ENCODE measurements around the gene CBFA2T3.

CBFA2T3 gene

DNA sequence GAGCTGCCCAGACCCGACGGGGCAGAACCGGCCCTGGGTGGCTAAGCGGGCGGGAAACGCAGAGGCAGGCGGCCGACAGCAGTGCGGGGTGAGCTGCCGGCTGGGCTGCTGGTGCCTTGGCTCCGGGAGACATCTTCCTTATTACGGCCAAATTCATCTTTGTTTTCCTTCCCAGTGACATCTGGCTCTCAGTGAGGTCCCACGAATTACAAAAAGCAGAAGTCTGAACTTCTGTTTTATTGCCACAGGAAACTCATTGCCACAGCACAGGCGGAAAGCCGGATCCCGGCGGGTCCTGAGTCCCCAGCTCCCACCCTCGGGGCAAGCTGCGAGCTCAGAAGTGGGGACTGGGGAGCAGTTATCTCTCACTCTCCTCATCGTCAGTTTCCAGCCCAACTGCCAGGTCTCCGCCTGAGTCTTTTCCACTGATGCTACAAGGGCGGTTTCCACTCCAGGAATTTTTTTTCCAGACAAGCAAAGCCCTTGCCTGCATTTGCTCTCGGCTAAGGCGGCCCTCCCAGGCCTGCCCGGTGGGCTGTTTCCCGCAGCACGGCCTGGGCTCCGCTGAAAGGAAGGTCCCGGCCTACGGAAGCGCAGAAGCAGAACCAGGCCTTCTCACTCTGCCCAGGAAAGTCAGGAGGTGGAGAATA, 40.3 kb downstream of the CBFA2T3 start:
- no peak for DNase-seq

DNA sequence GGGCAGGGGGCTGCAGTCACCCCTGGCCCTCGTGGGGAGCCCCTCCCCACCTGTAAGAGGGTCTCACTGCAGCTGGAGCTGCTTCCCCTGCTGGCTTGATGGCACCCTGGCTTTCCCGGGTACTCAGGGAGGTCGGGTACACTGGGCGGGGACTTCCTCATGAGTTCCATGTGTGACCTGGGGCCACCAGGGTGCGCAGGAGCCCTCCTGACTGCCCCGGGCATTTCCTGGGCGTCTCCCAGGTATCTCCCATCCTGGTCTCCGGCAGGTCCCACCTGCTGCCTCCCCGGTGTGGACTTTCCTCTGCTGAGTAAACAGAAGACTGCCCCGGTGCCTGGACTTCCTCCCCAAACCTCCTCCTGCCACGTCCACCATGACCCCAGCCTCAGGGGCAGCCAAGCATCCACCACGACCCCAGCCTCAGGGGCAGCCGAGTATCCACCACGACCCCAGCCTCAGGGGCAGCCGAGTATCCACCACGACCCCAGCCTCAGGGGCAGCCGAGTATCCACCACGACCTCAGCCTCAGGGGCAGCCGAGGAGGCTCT, 40.9 kb downstream of the CBFA2T3 start:
- no peak for DNase-seq

- no peak for DNase-seq
Observed at GRCh38 chr16:88934066-88934667, 42.8 kb downstream of the CBFA2T3 start.

- DNase-seq: no peak
Observed at GRCh38 chr16:88932929-88933328, 44.1 kb downstream of the CBFA2T3 start.

DNA sequence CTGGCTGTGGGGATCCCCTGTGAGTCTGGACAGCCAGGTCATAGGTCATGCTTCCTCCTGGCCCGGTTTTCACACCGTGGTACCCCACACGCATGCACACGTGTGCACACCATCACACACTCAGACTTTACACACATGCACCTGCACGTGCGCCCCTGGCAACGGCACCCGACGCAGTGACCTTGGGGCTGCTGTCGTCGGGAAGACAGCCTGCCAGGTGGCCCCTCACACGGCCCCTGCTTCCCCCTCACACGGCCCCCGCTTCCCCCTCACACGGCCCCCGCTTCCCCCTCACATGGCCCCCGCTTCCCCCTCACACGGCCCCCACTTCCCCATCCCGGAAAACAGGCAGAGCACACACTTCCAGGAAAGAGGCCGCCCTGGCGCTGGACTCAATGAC, 45.1 kb downstream of the CBFA2T3 start:
- no peak for DNase-seq

DNA sequence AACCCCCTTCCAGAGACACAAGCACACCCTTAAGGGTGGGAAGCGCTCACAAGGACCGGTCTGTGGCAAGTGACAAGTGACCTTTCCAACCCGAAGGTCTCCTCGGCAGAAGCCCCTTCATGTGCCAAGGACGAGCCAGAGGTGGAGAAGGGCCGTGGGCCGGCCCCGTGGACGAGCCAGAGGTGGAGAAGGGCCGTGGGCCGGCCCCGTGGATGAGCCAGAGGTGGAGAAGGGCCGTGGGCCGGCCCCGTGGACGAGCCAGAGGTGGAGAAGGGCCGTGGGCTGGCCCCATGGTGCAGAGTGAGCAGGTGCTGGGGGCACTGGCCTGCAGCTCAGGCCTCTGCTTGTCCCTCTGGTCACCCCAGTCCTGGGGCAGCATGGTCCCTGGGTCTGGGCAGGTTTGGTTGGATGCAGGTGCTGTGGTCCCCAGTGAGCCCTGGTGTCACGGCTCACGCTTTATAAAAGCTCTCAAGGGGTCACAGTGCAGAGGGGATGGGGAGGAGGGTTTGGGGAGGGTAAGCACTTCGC, 45.6 kb downstream of the CBFA2T3 start:
- DNase-seq: no peak

DNA sequence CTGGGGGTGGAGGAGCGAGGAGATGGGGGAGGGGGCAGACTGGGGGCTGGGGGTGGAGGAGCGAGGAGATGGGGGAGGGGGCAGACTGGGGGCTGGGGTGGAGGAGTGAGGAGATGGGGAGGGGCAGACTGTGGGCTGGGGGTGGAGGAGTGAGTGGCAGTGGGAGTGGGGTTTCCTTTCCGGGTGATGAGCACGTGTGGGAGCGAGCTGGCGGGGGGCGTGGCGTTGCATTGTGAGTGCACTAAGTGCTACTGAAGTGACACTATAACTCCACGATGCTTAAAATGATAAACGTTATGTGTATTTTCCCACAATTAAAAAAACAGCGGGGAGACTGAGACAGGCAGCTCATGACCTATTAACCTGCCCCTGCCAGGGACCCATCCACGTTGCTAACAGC, 46.3 kb downstream of the CBFA2T3 start:
- no peak for DNase-seq

DNA sequence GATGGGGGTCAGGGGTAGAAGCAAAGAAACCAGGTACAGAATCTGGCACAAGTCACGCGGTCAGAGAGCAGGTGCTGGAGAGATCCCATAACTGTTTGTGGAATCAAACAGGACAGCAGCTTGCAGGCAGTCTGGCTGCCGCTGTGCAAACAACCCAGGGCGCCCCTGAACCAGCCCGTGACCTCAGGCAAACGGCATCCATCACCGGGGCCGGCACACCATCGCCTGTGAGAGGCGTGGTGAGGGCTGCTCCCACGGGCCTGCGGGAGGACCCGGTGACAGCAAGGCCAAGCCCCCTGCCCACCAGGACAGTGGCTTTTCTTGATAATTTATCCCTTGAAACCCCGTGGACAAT, 47.9 kb downstream of the CBFA2T3 start:
- no peak for DNase-seq

DNA sequence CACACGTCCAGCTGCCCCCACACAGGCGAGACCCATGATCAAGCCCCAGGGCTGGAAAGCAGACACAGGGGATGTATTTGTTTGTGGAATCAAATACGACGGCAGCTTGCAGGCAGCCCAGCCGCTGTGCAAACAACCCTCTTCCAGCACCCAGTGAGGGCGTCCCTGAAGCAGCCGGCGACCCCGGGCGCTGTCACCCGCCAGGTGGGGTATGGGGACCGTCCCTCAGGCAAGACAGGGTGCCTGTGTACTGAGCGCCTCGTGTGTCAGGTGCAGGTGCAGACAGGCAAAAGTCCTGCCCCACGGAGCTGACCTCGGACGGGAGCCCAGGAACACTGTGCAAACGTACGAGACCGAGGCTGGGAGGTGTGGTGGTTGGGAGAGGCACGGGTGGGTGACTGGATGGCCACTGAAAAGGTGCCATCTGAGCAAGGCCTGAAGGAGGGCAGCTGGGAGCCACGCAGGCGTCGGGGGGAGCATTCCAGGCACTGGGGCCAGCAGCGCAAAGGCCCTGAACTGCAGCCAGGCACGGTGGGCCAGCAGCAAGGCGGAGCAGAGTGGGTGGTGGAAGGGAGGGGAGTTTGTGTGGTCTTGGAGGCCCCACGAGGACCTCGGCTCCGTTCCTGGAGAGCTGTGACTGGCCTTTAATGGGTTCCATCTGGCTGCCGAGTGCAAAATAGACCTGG, 48.5 kb downstream of the CBFA2T3 start:
- no peak for DNase-seq

- DNase-seq: no peak
Observed at GRCh38 chr16:88927661-88928060, 49.3 kb downstream of the CBFA2T3 start.

GRCh38 chr16:88927010-88927409, 50.0 kb downstream of the CBFA2T3 start:
- no peak for DNase-seq

DNA sequence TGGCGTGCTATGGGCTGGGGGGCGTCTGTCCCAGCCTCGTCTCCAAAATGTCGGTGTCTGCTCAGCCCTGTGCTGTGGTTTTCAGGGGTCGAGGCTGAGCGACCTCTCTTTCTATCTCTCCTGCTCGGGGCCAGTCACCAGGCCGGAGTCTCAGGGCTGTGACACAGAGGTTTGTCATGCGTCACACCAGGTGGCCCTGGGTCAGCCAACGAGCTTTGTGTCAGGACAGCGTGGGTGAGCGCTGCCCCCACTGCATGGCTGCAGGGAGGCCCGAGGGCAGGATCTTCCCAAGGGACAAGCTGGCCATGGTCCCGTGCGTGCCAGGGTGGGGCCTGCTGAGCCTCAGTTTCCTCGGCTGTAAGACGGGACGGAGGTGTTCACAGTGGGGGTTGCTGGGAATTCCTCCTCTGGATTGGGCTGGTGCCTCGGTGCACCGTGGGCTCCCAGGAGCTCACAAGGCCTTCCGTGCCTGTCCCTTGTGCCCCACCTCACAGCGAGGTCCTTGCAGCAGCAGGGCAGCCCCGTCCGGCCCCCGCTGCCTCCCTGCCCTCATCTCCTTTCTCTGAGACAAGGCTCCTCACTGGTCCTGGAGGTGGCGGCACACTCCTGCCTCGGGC, 50.5 kb downstream of the CBFA2T3 start:
- DNase-seq: no peak

GRCh38 chr16:88925540-88925887, 51.5 kb downstream of the CBFA2T3 start:
- DNase-seq: no peak

- no peak for DNase-seq
Observed at GRCh38 chr16:88924834-88925539, 52.0 kb downstream of the CBFA2T3 start.

- no peak for DNase-seq
Observed at GRCh38 chr16:88923926-88924833, 52.8 kb downstream of the CBFA2T3 start.

GRCh38 chr16:88923450-88923849, 53.6 kb downstream of the CBFA2T3 start:
- DNase-seq: no peak

DNA sequence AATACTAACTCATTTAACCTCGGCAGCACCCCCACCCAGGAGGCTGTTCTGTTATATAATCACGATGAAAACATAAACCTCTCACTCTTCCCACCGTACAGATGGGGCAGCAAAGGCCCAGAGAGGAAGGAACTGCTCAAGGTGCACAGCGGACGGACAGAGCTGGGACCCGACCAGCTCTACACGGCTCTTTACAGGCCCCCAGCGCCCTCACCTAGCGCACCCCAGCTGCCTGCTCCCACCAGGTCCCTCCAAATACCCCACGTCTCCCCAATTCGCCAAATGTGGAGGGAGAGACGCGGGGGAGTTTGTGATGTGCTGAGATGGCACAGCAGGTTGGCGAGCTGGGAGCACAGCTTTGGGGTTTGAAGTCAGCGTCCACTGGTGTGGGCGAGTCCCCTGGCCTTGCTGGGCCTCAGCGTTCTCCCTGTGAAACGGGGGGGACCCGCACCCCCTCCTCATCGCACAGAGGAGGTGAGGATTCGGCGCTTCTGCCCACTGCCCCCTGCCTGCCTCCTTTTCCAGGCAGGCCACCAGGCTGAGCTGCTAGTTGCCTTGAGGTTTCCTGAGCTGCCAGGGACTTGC, 54.1 kb downstream of the CBFA2T3 start:
- DNase-seq: no peak

- no peak for DNase-seq
Observed at GRCh38 chr16:88922114-88922825, 54.7 kb downstream of the CBFA2T3 start.

DNA sequence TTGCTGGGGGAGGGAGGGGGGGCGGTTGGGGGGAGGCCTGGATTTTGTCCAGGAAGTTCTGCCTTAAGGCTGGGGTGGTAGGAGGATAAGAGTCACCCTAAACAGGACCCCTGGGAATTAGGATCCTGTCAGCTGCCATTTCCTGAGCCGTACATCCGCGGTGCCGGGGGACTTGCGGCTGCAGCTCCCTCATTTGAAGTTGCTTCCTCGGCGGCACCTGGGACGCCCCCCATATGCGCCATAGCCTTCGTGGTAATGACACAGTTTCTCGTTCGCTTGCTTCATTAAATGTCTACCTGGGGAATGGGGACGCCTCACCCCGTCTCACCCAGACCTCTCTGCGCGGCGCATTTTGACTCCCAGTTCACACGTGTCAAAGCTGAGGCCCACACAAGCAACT, 55.4 kb downstream of the CBFA2T3 start:
- DNase-seq: no peak

Data from CD4-positive, alpha-beta T cell treated with Interleukin-17A for 1 hour (primary cell).